ENCODE results near the gene NLRP3.

GRCh38 chr1:247390996-247391395 is 25.0 kb upstream of the NLRP3 start:
- TF ChIP-seq, protein P1, sequence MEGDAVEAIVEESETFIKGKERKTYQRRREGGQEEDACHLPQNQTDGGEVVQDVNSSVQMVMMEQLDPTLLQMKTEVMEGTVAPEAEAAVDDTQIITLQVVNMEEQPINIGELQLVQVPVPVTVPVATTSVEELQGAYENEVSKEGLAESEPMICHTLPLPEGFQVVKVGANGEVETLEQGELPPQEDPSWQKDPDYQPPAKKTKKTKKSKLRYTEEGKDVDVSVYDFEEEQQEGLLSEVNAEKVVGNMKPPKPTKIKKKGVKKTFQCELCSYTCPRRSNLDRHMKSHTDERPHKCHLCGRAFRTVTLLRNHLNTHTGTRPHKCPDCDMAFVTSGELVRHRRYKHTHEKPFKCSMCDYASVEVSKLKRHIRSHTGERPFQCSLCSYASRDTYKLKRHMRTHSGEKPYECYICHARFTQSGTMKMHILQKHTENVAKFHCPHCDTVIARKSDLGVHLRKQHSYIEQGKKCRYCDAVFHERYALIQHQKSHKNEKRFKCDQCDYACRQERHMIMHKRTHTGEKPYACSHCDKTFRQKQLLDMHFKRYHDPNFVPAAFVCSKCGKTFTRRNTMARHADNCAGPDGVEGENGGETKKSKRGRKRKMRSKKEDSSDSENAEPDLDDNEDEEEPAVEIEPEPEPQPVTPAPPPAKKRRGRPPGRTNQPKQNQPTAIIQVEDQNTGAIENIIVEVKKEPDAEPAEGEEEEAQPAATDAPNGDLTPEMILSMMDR (conservative IDR thresholded peaks at IDR 0.05; ENCODE audit: low read depth in 2 of 2): no peak
- TF ChIP-seq POLR2AphosphoS5 (IDR thresholded peaks at IDR 0.05; ENCODE audit: low read depth): no peak
- no peak for TF ChIP-seq EZH2phosphoT487 (IDR thresholded peaks at IDR 0.05; ENCODE audit: unreplicated experiment)
- TF ChIP-seq, protein P2, sequence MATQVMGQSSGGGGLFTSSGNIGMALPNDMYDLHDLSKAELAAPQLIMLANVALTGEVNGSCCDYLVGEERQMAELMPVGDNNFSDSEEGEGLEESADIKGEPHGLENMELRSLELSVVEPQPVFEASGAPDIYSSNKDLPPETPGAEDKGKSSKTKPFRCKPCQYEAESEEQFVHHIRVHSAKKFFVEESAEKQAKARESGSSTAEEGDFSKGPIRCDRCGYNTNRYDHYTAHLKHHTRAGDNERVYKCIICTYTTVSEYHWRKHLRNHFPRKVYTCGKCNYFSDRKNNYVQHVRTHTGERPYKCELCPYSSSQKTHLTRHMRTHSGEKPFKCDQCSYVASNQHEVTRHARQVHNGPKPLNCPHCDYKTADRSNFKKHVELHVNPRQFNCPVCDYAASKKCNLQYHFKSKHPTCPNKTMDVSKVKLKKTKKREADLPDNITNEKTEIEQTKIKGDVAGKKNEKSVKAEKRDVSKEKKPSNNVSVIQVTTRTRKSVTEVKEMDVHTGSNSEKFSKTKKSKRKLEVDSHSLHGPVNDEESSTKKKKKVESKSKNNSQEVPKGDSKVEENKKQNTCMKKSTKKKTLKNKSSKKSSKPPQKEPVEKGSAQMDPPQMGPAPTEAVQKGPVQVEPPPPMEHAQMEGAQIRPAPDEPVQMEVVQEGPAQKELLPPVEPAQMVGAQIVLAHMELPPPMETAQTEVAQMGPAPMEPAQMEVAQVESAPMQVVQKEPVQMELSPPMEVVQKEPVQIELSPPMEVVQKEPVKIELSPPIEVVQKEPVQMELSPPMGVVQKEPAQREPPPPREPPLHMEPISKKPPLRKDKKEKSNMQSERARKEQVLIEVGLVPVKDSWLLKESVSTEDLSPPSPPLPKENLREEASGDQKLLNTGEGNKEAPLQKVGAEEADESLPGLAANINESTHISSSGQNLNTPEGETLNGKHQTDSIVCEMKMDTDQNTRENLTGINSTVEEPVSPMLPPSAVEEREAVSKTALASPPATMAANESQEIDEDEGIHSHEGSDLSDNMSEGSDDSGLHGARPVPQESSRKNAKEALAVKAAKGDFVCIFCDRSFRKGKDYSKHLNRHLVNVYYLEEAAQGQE (IDR thresholded peaks at IDR 0.05; ENCODE audit: unreplicated experiment): no peak
- TF ChIP-seq EZH2 (IDR thresholded peaks at IDR 0.05; ENCODE audit: low read depth, unreplicated experiment): no peak
- no peak for TF ChIP-seq ZNF462 (CRISPR knock-in tag; IDR thresholded peaks at IDR 0.05)
- TF ChIP-seq ZNF331 (CRISPR knock-in tag; IDR thresholded peaks at IDR 0.05; ENCODE audit: low read depth): no peak
- no peak for TF ChIP-seq CREB1 (CRISPR knock-in tag; IDR thresholded peaks at IDR 0.05; ENCODE audit: low read depth)
- TF ChIP-seq ZNF114 (CRISPR knock-in tag; IDR thresholded peaks at IDR 0.05): no peak
- TF ChIP-seq JUNB (IDR thresholded peaks at IDR 0.05; ENCODE audit: unreplicated experiment): no peak
- no peak for TF ChIP-seq ETS1 (IDR thresholded peaks at IDR 0.05)
- TF ChIP-seq STAT1 (IDR thresholded peaks at IDR 0.05; ENCODE audit: unreplicated experiment): no peak
